Right lobe of liver (tissue), 6 donors: ENCODE measurements around the gene EDN1. TPM values are rescaled to one million over a fixed set of nuclear protein-coding genes. Genes with fewer than 3 reads are reported as not detected.

Source experiments
- ATAC-seq, 4 donors: fragments of 200-7000 bp; cut with Tn5 transposase; one replicate each; pipeline ENCODE4 v1.9.1; 2020; ENCODE audit warnings: mild to moderate bottlenecking in 4 of 4, moderate library complexity in 4 of 4
- DNase-seq, 3 donors: peaks; one replicate each; pipeline ENCODE4 v3.0.0-alpha.2; 2020
- H3K27ac ChIP-seq, 3 donors: fragments of 200-600 bp; one replicate each; pipeline ENCODE4 v1.8.0; 2022
- H3K27me3 ChIP-seq, 2 donors: fragments of 200-600 bp; one replicate each; pipeline ENCODE4 v1.8.0; 2022
- H3K36me3 ChIP-seq, 4 donors: fragments of 200-600 bp; sonication (generic) in 1 of 4; one replicate each; pipeline versions ENCODE4 v1.5.1 to v1.8.0; 2017 to 2022; ENCODE audit warnings: control low read depth in 1 of 4
- H3K4me1 ChIP-seq, 4 donors: fragments of 200-600 bp; sonication (generic) in 1 of 4; one replicate each; pipeline versions ENCODE4 v1.5.1 to v1.8.0; 2017 to 2022; ENCODE audit warnings: control low read depth in 1 of 4
- H3K4me3 ChIP-seq, 3 donors: fragments of 200-600 bp; one replicate each; pipeline ENCODE4 v1.8.0; 2022
- H3K9me3 ChIP-seq, 4 donors: fragments of 200-600 bp; sonication (generic) in 1 of 4; one replicate each; pipeline versions ENCODE4 v1.5.1 to v1.8.0; 2017 to 2022; ENCODE audit warnings: control low read depth in 1 of 4
- POLR2A ChIP-seq: fragments of 450-650 bp; IDR thresholded peaks from one replicate; pipeline ENCODE4 v1.6.1; 2017; ENCODE audit warnings: antibody characterized with exemption, mild to moderate bottlenecking
- WGBS: methylation state at CpG from one replicate; pipeline ENCODE4 v1.1.6; 2018; ENCODE audit warnings: low coverage, low lambda C conversion rate; ENCODE audit not compliant: insufficient coverage; ENCODE audit errors: missing lambda C conversion rate; 5-methylcytosine and 5-hydroxymethylcytosine counted together
- intact Hi-C, 2 donors: fragments of 100-400 bp; cut with DNase I; formaldehyde crosslinking; loops; one replicate each; pipeline versions ENCODE4 v1.11.2 to v1.14.1; 2022
- small RNA-seq, 2 experiments: library from RNA; depleted of rRNA; stranded (forward); fragments of <200 nt; gene quantifications; one replicate each; pipeline ENCODE3, GENCODE V24; 2016
- total RNA-seq, 6 experiments: library from RNA; depleted of rRNA in 2 of 6; stranded (reverse); fragments of >200 nt in 2 of 6; fragmentation: NEBNext Ultra II Directional in 3 of 6; extraction: Animal tissue kit (Norgen Biotek cat#: 25700) in 3 of 6; gene quantifications; one replicate each; pipeline versions ENCODE4 v1.1.0 to v1.2.4, GENCODE V29; 2016 to 2023
- TF ChIP-seq, protein P1 (sequence below), 4 donors: fragments of 200-600 bp in 3 of 4; fragments of 450-650 bp in 1 of 4; IDR thresholded peaks; one replicate each; pipeline versions ENCODE4 v1.5.1 to v1.8.0; 2016 to 2022; ENCODE audit warnings: antibody characterized with exemption in 4 of 4, mild to moderate bottlenecking in 2 of 4
- donor health status: DM: no; HTN: yes; CAD: no.
- donor health status: DM: no; HTN: no; CAD: no.
- donor health status: DM: no; HTN: no; CAD: no.
- donor health status: DM: no; HTN: yes; CAD: no.
- donor health status: DM: no; HTN: yes; CAD: no.

The EDN1 gene
- total RNA-seq, 6 experiments from 2014 or later, result 0.18 to 6.8 (median 1.4) TPM

DNA sequence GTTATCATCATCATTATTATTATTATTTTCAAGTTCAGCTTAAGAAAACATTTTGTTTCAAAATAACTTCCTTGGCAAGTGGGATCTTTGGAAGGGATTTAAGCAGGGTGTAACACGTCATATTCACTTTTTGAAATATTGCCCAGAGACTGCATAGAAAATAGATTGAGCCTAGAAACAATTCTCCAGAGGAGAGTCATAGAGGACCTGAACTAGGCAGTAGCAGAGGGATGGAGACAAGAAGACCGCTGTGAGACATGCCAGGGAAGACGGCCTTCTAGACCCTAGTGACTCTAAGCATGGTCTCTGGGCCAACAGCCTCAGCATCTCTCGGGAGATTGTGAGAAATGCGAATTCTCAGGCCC, 55.5 kb downstream of the EDN1 start:
- H3K27ac ChIP-seq, result no peak overlapping the region
- TF ChIP-seq, protein P1, sequence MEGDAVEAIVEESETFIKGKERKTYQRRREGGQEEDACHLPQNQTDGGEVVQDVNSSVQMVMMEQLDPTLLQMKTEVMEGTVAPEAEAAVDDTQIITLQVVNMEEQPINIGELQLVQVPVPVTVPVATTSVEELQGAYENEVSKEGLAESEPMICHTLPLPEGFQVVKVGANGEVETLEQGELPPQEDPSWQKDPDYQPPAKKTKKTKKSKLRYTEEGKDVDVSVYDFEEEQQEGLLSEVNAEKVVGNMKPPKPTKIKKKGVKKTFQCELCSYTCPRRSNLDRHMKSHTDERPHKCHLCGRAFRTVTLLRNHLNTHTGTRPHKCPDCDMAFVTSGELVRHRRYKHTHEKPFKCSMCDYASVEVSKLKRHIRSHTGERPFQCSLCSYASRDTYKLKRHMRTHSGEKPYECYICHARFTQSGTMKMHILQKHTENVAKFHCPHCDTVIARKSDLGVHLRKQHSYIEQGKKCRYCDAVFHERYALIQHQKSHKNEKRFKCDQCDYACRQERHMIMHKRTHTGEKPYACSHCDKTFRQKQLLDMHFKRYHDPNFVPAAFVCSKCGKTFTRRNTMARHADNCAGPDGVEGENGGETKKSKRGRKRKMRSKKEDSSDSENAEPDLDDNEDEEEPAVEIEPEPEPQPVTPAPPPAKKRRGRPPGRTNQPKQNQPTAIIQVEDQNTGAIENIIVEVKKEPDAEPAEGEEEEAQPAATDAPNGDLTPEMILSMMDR (IDR thresholded peaks at IDR 0.05), result no peak
- TF ChIP-seq POLR2A, result no peak
- DNase-seq (no peak), ATAC-seq (no peak)
- H3K36me3 ChIP-seq, result no peaks in the 10 kb centered on the region
- H3K4me1 ChIP-seq, result peaks cover 0 to 40% (median 18%) of the 10 kb centered on the region in 4 donors
- intact Hi-C loops, result no loop called here
- H3K27me3 ChIP-seq, result no peaks in the 10 kb centered on the region
- 75% methylated on average over 4 of the region's 5 CpGs for WGBS
- H3K4me3 ChIP-seq, result no peak overlapping the region
- no peaks in the 10 kb centered on the region for H3K9me3 ChIP-seq

Small RNA genes lying within 50 kb of the gene (small RNA-seq; reads per million reads assigned to genes)
- gene SUMO2P12, result 0 reads per million in 2 experiments
